Kidney (tissue), 14 donors: ENCODE measurements around the gene NOP9. TPM values are rescaled to one million over a fixed set of nuclear protein-coding genes. Genes with fewer than 3 reads are reported as not detected.

Experiments
- DNase-seq, 5 donors: peaks; one replicate each; pipeline ENCODE4 v3.0.0-alpha.2; 2013 to 2020
- FAIRE-seq: peaks from 2 replicates; lab custom pipeline; 2012; peaks lifted over from hg19 to GRCh38; lab: Jason Lieb, UNC
- H3K27ac ChIP-seq, 2 donors: one replicate each; pipeline ENCODE4 v1.7.0; 2013; ENCODE audit warnings: low read depth in 2 of 2, low read length in 2 of 2, inconsistent platforms in 1 of 2
- H3K27me3 ChIP-seq: one replicate; pipeline ENCODE4 v1.7.1; 2013; ENCODE audit warnings: low read length, inconsistent platforms; ENCODE audit not compliant: control insufficient read depth, insufficient read depth
- H3K36me3 ChIP-seq, 3 donors: one replicate each; pipeline versions ENCODE4 v1.7.0 to v1.7.1; 2013; ENCODE audit warnings: low read length in 3 of 3, control low read depth in 1 of 3, inconsistent platforms in 1 of 3; ENCODE audit not compliant: insufficient read depth in 3 of 3, control insufficient read depth in 2 of 3
- H3K4me1 ChIP-seq, 3 donors: one replicate each; pipeline versions ENCODE4 v1.7.0 to v1.7.1; 2013; ENCODE audit warnings: low read length in 3 of 3, inconsistent platforms in 1 of 3, low read depth in 1 of 3; ENCODE audit not compliant: control insufficient read depth in 2 of 3, insufficient read depth in 2 of 3
- H3K4me3 ChIP-seq, 3 donors: one replicate each; pipeline versions ENCODE4 v1.7.0 to v1.8.1; 2013; ENCODE audit warnings: low read length in 3 of 3, control low read depth in 1 of 3, inconsistent platforms in 1 of 3
- H3K9ac ChIP-seq, 3 donors: one replicate each; pipeline versions ENCODE4 v1.7.0 to v1.7.1; 2013; ENCODE audit warnings: low read length in 3 of 3, control low read depth in 1 of 3, inconsistent platforms in 1 of 3
- H3K9me3 ChIP-seq, 3 donors: one replicate each; pipeline versions ENCODE4 v1.7.0 to v1.7.1; 2013; ENCODE audit warnings: low read length in 3 of 3, control low read depth in 1 of 3, inconsistent platforms in 1 of 3; ENCODE audit not compliant: control insufficient read depth in 2 of 3, insufficient read depth in 1 of 3
- CTCF ChIP-seq: IDR thresholded peaks from 3 replicates; pipeline ENCODE4 v1.5.1; 2012; ENCODE audit warnings: mild to moderate bottlenecking, moderate library complexity, borderline replicate concordance; ENCODE audit not compliant: insufficient read depth; ENCODE audit errors: extremely low read depth
- intact Hi-C: fragments of 100-400 bp; cut with DNase I; formaldehyde crosslinking; loops from one replicate; pipeline ENCODE4 v1.11.1; 2022
- polyA plus RNA-seq: library from polyadenylated mRNA; stranded (reverse); fragments of 350-450 nt; fragmentation: Illumina TruSeq; extraction: RNeasy Lipid Tissue Mini Kit (QIAGEN cat#74804); gene quantifications from one replicate; pipeline ENCODE4 v1.2.3, GENCODE V29; 2014; ENCODE audit warnings: low read depth, low replicate concordance; ENCODE audit not compliant: insufficient read depth
- total RNA-seq: library from RNA; stranded (reverse); fragmentation: NEBNext Ultra II Directional; extraction: Animal tissue kit (Norgen Biotek cat#: 25700); gene quantifications from one replicate; pipeline ENCODE4 v1.2.1, GENCODE V29; 2021
- donor health status: control.
- donor health status: control.
- donor health status: control.
- donor health status: control.
- donor health status: control.
- donor health status: DM: yes; HTN: yes; CAD: no.
- donor health status: Normal renal cell carcinoma (clear cell type).

Gene NOP9
- total and polyA plus RNA-seq, 2 donors from 2014 or later = 8.6 to 25.7 TPM

- no peaks in the 10 kb centered on the region for H3K36me3 ChIP-seq
- no peak for DNase-seq
- intact Hi-C loops = no loop called here
- H3K9me3 ChIP-seq = no peaks in the 10 kb centered on the region
- H3K9ac ChIP-seq = no peak overlapping the region
- H3K4me3 ChIP-seq = no peak overlapping the region
- no peak for FAIRE-seq
- peaks cover 9% of the 10 kb centered on the region for H3K27me3 ChIP-seq
- peaks cover 0 to 32% (median 28%) of the 10 kb centered on the region in 3 donors for H3K4me1 ChIP-seq
- no peak overlapping the region for H3K27ac ChIP-seq
- TF ChIP-seq CTCF = no peak
Observed at GRCh38 chr14:24314377-24315193, 14.9 kb downstream of the NOP9 start.

- FAIRE-seq (no peak), DNase-seq (no peak)
- Histone ChIP-seq H3K36me3 (no peaks in the 10 kb centered on the region), H3K9ac (no peak overlapping the region), H3K27ac (peak overlapping the region; percentile 53 to 57), H3K4me3 (no peak overlapping the region), H3K27me3 (peaks cover 9% of the 10 kb centered on the region), H3K9me3 (no peaks in the 10 kb centered on the region), H3K4me1 (peaks cover 0 to 25% (median 20%) of the 10 kb centered on the region in 3 donors)
- TF ChIP-seq CTCF = no peak
- intact Hi-C loops = no loop called here
Observed at GRCh38 chr14:24315243-24315806, 15.7 kb downstream of the NOP9 start.

- H3K27me3 ChIP-seq = peaks cover 9% of the 10 kb centered on the region
- FAIRE-seq (no peak), DNase-seq (peak in 4 of 5 donors; percentile 28 to 89 (median 48))
- intact Hi-C loops = no loop called here
- no peaks in the 10 kb centered on the region for H3K9me3 ChIP-seq
- TF ChIP-seq CTCF = peak; percentile 27
- no peak overlapping the region for H3K9ac ChIP-seq
- peaks cover 0 to 20% (median 16%) of the 10 kb centered on the region in 3 donors for H3K4me1 ChIP-seq
- H3K4me3 ChIP-seq = no peak overlapping the region
- no peaks in the 10 kb centered on the region for H3K36me3 ChIP-seq
- H3K27ac ChIP-seq = peak overlapping the region; percentile 53 to 57
Observed at GRCh38 chr14:24315807-24316596, 16.4 kb downstream of the NOP9 start.
